ENCODE data around the gene PPP2R3B. TPM values are rescaled to one million over a fixed set of nuclear protein-coding genes. Genes with fewer than 3 reads are reported as not detected.
"Not testable (repeated sequence)": the region's sequence is repeated elsewhere in the genome, so short reads cannot be mapped to it uniquely, and the experiment has no call there.

Gene PPP2R3B
- polyA plus RNA-seq, 1 donor (not counting 4 experiments of a cell fraction or from before 2014, with no cell fraction given) = 6.6 TPM

GRCh38 chrX:329291-329910 is 57.3 kb downstream of the PPP2R3B start:
- FAIRE-seq = no peak
- dilution Hi-C loops (cut with MboI; ENCODE audit: extremely low pct_ligation_motif_present, low sequenced_read_pairs) = no loop called here
- Histone ChIP-seq H3K9me3 (ENCODE audit: control insufficient read depth, low read depth, low read length) (no peaks in the 10 kb centered on the region), H3K27ac (ENCODE audit: control insufficient read depth, insufficient read depth, low read length) (no peak overlapping the region), H4K20me1 (ENCODE audit: control insufficient read depth, extremely low read depth, insufficient read depth, low read length) (no peaks in the 10 kb centered on the region), H3K79me2 (ENCODE audit: control insufficient read depth, insufficient read depth, low read length) (no peaks in the 10 kb centered on the region), H2AFZ (ENCODE audit: control insufficient read depth, low read length) (no peak overlapping the region), H3K9me1 (ENCODE audit: control insufficient read depth, extremely low read depth, insufficient read depth, low read length) (no peaks in the 10 kb centered on the region), H3K4me3 (ENCODE audit: control insufficient read depth in 2 of 3, extremely low read depth in 1 of 3, insufficient read depth in 2 of 3, low read depth in 1 of 3, low read length in 3 of 3) (no peak overlapping the region), H3K36me3 (ENCODE audit: control insufficient read depth in 2 of 2, extremely low read depth in 1 of 2, insufficient read depth in 2 of 2, low read length in 2 of 2) (peaks cover 0 to 2% of the 10 kb centered on the region in 2 experiments), H3K4me1 (ENCODE audit: control insufficient read depth, extremely low read depth, insufficient read depth, low read length) (no peaks in the 10 kb centered on the region), H3K27me3 (ENCODE audit: control insufficient read depth, extremely low read depth, insufficient read depth, low read length) (peaks cover 11% of the 10 kb centered on the region), H3K4me2 (ENCODE audit: control insufficient read depth, extremely low read depth, insufficient read depth, low read depth, low read length) (no peak overlapping the region), H3K9ac (ENCODE audit: control insufficient read depth, extremely low read depth, insufficient read depth, low read length) (no peak overlapping the region)
- DNase-seq (ENCODE audit: low read depth, low spot score) = no peak
- TF ChIP-seq, protein P1, sequence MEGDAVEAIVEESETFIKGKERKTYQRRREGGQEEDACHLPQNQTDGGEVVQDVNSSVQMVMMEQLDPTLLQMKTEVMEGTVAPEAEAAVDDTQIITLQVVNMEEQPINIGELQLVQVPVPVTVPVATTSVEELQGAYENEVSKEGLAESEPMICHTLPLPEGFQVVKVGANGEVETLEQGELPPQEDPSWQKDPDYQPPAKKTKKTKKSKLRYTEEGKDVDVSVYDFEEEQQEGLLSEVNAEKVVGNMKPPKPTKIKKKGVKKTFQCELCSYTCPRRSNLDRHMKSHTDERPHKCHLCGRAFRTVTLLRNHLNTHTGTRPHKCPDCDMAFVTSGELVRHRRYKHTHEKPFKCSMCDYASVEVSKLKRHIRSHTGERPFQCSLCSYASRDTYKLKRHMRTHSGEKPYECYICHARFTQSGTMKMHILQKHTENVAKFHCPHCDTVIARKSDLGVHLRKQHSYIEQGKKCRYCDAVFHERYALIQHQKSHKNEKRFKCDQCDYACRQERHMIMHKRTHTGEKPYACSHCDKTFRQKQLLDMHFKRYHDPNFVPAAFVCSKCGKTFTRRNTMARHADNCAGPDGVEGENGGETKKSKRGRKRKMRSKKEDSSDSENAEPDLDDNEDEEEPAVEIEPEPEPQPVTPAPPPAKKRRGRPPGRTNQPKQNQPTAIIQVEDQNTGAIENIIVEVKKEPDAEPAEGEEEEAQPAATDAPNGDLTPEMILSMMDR (optimal IDR thresholded peaks at IDR 0.05 in 1 of 3, IDR thresholded peaks at IDR 0.05 in 1 of 3, conservative IDR thresholded peaks at IDR 0.05 in 1 of 3; ENCODE audit: extremely low read depth in 1 of 3, insufficient read depth in 2 of 3, low read length in 3 of 3) = no peak
- no peak for TF ChIP-seq EZH2 (IDR thresholded peaks at IDR 0.05; ENCODE audit: low read length)

- Histone ChIP-seq H3K9ac (ENCODE audit: control insufficient read depth, extremely low read depth, insufficient read depth, low read length) (no peak overlapping the region), H3K9me3 (ENCODE audit: control insufficient read depth, low read depth, low read length) (peaks cover 2% of the 10 kb centered on the region), H3K36me3 (ENCODE audit: control insufficient read depth in 2 of 2, extremely low read depth in 1 of 2, insufficient read depth in 2 of 2, low read length in 2 of 2) (no peaks in the 10 kb centered on the region), H3K4me2 (ENCODE audit: control insufficient read depth, extremely low read depth, insufficient read depth, low read depth, low read length) (no peak overlapping the region), H3K9me1 (ENCODE audit: control insufficient read depth, extremely low read depth, insufficient read depth, low read length) (no peaks in the 10 kb centered on the region), H3K79me2 (ENCODE audit: control insufficient read depth, insufficient read depth, low read length) (no peaks in the 10 kb centered on the region), H3K27ac (ENCODE audit: control insufficient read depth, insufficient read depth, low read length) (no peak overlapping the region), H3K4me1 (ENCODE audit: control insufficient read depth, extremely low read depth, insufficient read depth, low read length) (peaks cover 3% of the 10 kb centered on the region), H3K4me3 (ENCODE audit: control insufficient read depth in 2 of 3, extremely low read depth in 1 of 3, insufficient read depth in 2 of 3, low read depth in 1 of 3, low read length in 3 of 3) (no peak overlapping the region), H3K27me3 (ENCODE audit: control insufficient read depth, extremely low read depth, insufficient read depth, low read length) (peaks cover 11% of the 10 kb centered on the region), H4K20me1 (ENCODE audit: control insufficient read depth, extremely low read depth, insufficient read depth, low read length) (no peaks in the 10 kb centered on the region), H2AFZ (ENCODE audit: control insufficient read depth, low read length) (no peak overlapping the region)
- no peak for FAIRE-seq
- TF ChIP-seq, protein P1 (optimal IDR thresholded peaks at IDR 0.05 in 1 of 3, IDR thresholded peaks at IDR 0.05 in 1 of 3, conservative IDR thresholded peaks at IDR 0.05 in 1 of 3; ENCODE audit: extremely low read depth in 1 of 3, insufficient read depth in 2 of 3, low read length in 3 of 3) = no peak
- no peak for TF ChIP-seq EZH2 (IDR thresholded peaks at IDR 0.05; ENCODE audit: low read length)
- dilution Hi-C loops (cut with MboI; ENCODE audit: extremely low pct_ligation_motif_present, low sequenced_read_pairs) = no loop called here
- DNase-seq (ENCODE audit: low read depth, low spot score) = no peak
Observed at GRCh38 chrX:327660-328126, 59.0 kb downstream of the PPP2R3B start.

DNA sequence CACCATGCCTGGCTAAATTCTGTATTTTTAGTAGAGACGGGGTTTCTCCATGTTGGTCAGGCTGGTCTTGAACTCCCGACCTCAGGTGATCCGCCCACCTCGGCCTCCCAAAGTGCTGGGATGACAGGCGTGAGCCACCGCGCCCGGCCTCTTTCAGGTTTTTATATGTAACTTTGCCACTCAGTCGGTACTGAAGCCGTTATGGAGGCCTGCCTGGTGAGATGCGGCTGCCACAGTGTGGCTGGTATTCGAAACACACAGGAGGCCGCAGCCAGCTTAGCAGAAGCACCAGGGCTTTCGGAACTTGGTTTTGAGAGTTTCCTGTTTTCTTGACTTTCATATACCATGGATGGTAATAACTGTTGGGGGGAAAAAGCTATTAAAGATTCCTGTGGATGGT is 62.0 kb downstream of the PPP2R3B start:
- H2AFZ ChIP-seq (ENCODE audit: control insufficient read depth, low read length); H3K36me3 ChIP-seq (ENCODE audit: control insufficient read depth in 2 of 2, extremely low read depth in 1 of 2, insufficient read depth in 2 of 2, low read length in 2 of 2); H3K4me1 ChIP-seq (ENCODE audit: control insufficient read depth, extremely low read depth, insufficient read depth, low read length); H4K20me1 ChIP-seq (ENCODE audit: control insufficient read depth, extremely low read depth, insufficient read depth, low read length); FAIRE-seq; H3K4me3 ChIP-seq (ENCODE audit: control insufficient read depth in 2 of 3, extremely low read depth in 1 of 3, insufficient read depth in 2 of 3, low read depth in 1 of 3, low read length in 3 of 3); H3K9me1 ChIP-seq (ENCODE audit: control insufficient read depth, extremely low read depth, insufficient read depth, low read length); H3K4me2 ChIP-seq (ENCODE audit: control insufficient read depth, extremely low read depth, insufficient read depth, low read depth, low read length); H3K9me3 ChIP-seq (ENCODE audit: control insufficient read depth, low read depth, low read length); H3K27me3 ChIP-seq (ENCODE audit: control insufficient read depth, extremely low read depth, insufficient read depth, low read length); DNase-seq (ENCODE audit: low read depth, low spot score); H3K27ac ChIP-seq (ENCODE audit: control insufficient read depth, insufficient read depth, low read length); H3K9ac ChIP-seq (ENCODE audit: control insufficient read depth, extremely low read depth, insufficient read depth, low read length); dilution Hi-C loops (cut with MboI; ENCODE audit: extremely low pct_ligation_motif_present, low sequenced_read_pairs): not testable (repeated sequence)
- peaks cover 12% of the 10 kb centered on the region for H3K79me2 ChIP-seq (ENCODE audit: control insufficient read depth, insufficient read depth, low read length)
